Lung (tissue), 12 donors: Measurements from ENCODE around the gene GABRR2. TPM values are rescaled to one million over a fixed set of nuclear protein-coding genes. Genes with fewer than 3 reads are reported as not detected.

Experiments used
- ATAC-seq: fragments of 200-7000 bp; cut with Tn5 transposase; one replicate; pipeline ENCODE4 v1.9.1; 2020; ENCODE audit warnings: moderate number of reproducible peaks; ENCODE audit not compliant: insufficient read depth, low FRiP score
- DNase-seq, 3 donors: peaks; one replicate each; pipeline ENCODE4 v3.0.0-alpha.2; 2013 to 2017
- H3K27ac ChIP-seq, 2 donors: one replicate each; pipeline ENCODE4 v1.5.1; 2013; ENCODE audit warnings: mild to moderate bottlenecking in 2 of 2, moderate library complexity in 2 of 2, control low read depth in 1 of 2, inconsistent platforms in 1 of 2, low read depth in 1 of 2, low read length in 1 of 2
- H3K27me3 ChIP-seq, 3 donors: one replicate each; pipeline ENCODE4 v1.5.1; 2013; ENCODE audit warnings: low read length in 2 of 3; ENCODE audit not compliant: control insufficient read depth in 3 of 3, insufficient read depth in 3 of 3
- H3K36me3 ChIP-seq, 4 donors: one replicate each; pipeline ENCODE4 v1.5.1; 2013; ENCODE audit warnings: low read length in 4 of 4, mild to moderate bottlenecking in 1 of 4, moderate library complexity in 1 of 4; ENCODE audit not compliant: control insufficient read depth in 4 of 4, insufficient read depth in 4 of 4
- H3K4me1 ChIP-seq, 5 donors: one replicate each; pipeline ENCODE4 v1.5.1; 2013; ENCODE audit warnings: low read length in 5 of 5, mild to moderate bottlenecking in 2 of 5, moderate library complexity in 1 of 5; ENCODE audit not compliant: control insufficient read depth in 5 of 5, insufficient read depth in 5 of 5
- H3K4me3 ChIP-seq: one replicate; pipeline ENCODE4 v1.5.1; 2013; ENCODE audit warnings: mild to moderate bottlenecking, control low read depth, moderate library complexity
- H3K9ac ChIP-seq, 2 donors: one replicate each; pipeline ENCODE4 v1.5.1; 2013; ENCODE audit warnings: low read length in 2 of 2, control low read depth in 1 of 2; ENCODE audit not compliant: insufficient read depth in 1 of 2
- H3K9me3 ChIP-seq, 4 donors: one replicate each; pipeline ENCODE4 v1.5.1; 2013; ENCODE audit warnings: low read length in 3 of 4, mild to moderate bottlenecking in 1 of 4, moderate library complexity in 1 of 4; ENCODE audit not compliant: control insufficient read depth in 4 of 4, insufficient read depth in 3 of 4
- WGBS, 2 donors: extraction: QIAGEN DNeasy Blood & Tissue Kit; methylation state at CpG; one replicate each; pipeline ENCODE4 v1.1.7; 2013; 5-methylcytosine and 5-hydroxymethylcytosine counted together
- polyA plus RNA-seq, 2 donors: library from polyadenylated mRNA; stranded (reverse); fragments of 200-250 nt; gene quantifications; one replicate each; pipeline ENCODE4 v1.2.1, GENCODE V29; 2013
- total RNA-seq, 2 donors: library from RNA; depleted of rRNA in 1 of 2; stranded (reverse); fragments of >200 nt in 1 of 2; gene quantifications; one replicate each; pipeline ENCODE4 v1.2.1, GENCODE V29; 2014 to 2021
- TF ChIP-seq, protein P1 (sequence below): IDR thresholded peaks from 2 replicates; pipeline ENCODE4 v1.5.1; 2012; ENCODE audit warnings: mild to moderate bottlenecking; ENCODE audit errors: control extremely low read depth, extremely low read depth
- donor health status: control.
- donor health status: control.
- donor health status: Bipolar disorder and iron deficiency.
- donor health status: healthy.
- donor health status: DM: yes; HTN: yes; CAD: no.

The GABRR2 gene
- total and polyA plus RNA-seq, 4 donors, result 0.33 to 1.5 (median 1.4) TPM

- no peak overlapping the region for H3K27ac ChIP-seq
- ATAC-seq (no peak), DNase-seq (no peak)
- H3K4me3 ChIP-seq, result no peak overlapping the region
- H3K27me3 ChIP-seq, result no peaks in the 10 kb centered on the region
- H3K9ac ChIP-seq, result no peak overlapping the region
- TF ChIP-seq, protein P1, sequence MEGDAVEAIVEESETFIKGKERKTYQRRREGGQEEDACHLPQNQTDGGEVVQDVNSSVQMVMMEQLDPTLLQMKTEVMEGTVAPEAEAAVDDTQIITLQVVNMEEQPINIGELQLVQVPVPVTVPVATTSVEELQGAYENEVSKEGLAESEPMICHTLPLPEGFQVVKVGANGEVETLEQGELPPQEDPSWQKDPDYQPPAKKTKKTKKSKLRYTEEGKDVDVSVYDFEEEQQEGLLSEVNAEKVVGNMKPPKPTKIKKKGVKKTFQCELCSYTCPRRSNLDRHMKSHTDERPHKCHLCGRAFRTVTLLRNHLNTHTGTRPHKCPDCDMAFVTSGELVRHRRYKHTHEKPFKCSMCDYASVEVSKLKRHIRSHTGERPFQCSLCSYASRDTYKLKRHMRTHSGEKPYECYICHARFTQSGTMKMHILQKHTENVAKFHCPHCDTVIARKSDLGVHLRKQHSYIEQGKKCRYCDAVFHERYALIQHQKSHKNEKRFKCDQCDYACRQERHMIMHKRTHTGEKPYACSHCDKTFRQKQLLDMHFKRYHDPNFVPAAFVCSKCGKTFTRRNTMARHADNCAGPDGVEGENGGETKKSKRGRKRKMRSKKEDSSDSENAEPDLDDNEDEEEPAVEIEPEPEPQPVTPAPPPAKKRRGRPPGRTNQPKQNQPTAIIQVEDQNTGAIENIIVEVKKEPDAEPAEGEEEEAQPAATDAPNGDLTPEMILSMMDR, result no peak
- peaks cover 0 to 14% (median 9%) of the 10 kb centered on the region in 5 donors for H3K4me1 ChIP-seq
- H3K9me3 ChIP-seq, result no peaks in the 10 kb centered on the region
- peaks cover 0 to 7% (median 3%) of the 10 kb centered on the region in 4 donors for H3K36me3 ChIP-seq
Observed at GRCh38 chr6:89317067-89317466, 2.0 kb upstream of the GABRR2 start.

GRCh38 chr6:89314692-89315091, 407 bp downstream of the GABRR2 start:
- TF ChIP-seq, protein P1, result no peak
- Histone ChIP-seq H3K9me3 (no peaks in the 10 kb centered on the region), H3K27me3 (no peaks in the 10 kb centered on the region), H3K36me3 (peaks cover 0 to 5% (median 0%) of the 10 kb centered on the region in 4 donors), H3K27ac (no peak overlapping the region), H3K4me1 (peaks cover 3 to 18% (median 9%) of the 10 kb centered on the region in 5 donors), H3K4me3 (no peak overlapping the region), H3K9ac (no peak overlapping the region)
- no peak for ATAC-seq
- no peak for DNase-seq
- WGBS, 2 donors, result 91 to 97% methylated on average over 7 of the region's 7 CpGs

DNA sequence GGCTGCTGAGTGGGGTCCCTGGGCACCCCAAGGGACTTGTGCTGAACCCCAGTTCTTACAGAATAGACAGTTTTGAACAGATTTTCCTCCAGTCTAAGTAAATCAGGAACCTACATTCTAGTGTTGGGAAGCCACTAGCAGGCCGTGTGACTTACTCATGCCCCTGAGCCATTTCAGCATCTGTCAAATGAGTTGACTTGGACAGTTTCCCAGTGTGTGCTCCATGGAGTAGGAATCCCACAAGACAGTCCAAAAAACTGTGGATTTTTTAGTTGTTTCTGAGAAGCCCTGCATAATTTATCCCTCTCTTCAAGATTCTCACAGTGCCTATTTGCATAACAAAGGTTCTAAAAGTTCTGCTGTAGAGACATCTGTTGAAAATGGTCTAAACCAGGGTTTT, 2.1 kb downstream of the GABRR2 start:
- WGBS, 2 donors, result 53 to 61% methylated on average over 1 of the region's 1 CpG
- Histone ChIP-seq H3K9ac (no peak overlapping the region), H3K4me1 (peaks cover 3 to 18% (median 9%) of the 10 kb centered on the region in 5 donors), H3K27ac (peak overlapping the region; percentile 14 to 42), H3K36me3 (peaks cover 0 to 5% (median 0%) of the 10 kb centered on the region in 4 donors), H3K9me3 (no peaks in the 10 kb centered on the region), H3K4me3 (no peak overlapping the region), H3K27me3 (no peaks in the 10 kb centered on the region)
- ATAC-seq (no peak), DNase-seq (peak; percentile 32 to 91 (median 86))
- TF ChIP-seq, protein P1, result no peak
